Panc1 (cell line): ENCODE data around the gene CCDC77.

ENCODE experiments used
- POLR2AphosphoS5 ChIP-seq: IDR thresholded peaks from 2 replicates; pipeline ENCODE4 v1.6.1; 2012; ENCODE audit warnings: mild to moderate bottlenecking, low read depth, low read length, moderate library complexity
- REST ChIP-seq, 2 experiments: IDR thresholded peaks; 2 replicates each; pipeline ENCODE4 v1.6.1; 2011 to 2012; ENCODE audit warnings: low read depth in 2 of 2, control low read depth in 1 of 2, low read length in 1 of 2, mild to moderate bottlenecking in 1 of 2, moderate library complexity in 1 of 2; ENCODE audit not compliant: insufficient read depth in 1 of 2
- SIN3A ChIP-seq: IDR thresholded peaks from 2 replicates; pipeline ENCODE4 v1.6.1; 2012; ENCODE audit warnings: low read depth, mild to moderate bottlenecking, low read length, moderate library complexity, borderline replicate concordance; ENCODE audit not compliant: insufficient read depth
- TCF7L2 ChIP-seq: IDR thresholded peaks from 2 replicates; pipeline ENCODE4 v1.6.1; 2011; ENCODE audit warnings: mild to moderate bottlenecking, low read depth, low read length, inconsistent platforms
- TF ChIP-seq, protein P1 (sequence below): fragments of 450-650 bp; IDR thresholded peaks from 2 replicates; pipeline ENCODE4 v1.5.1; 2017; ENCODE audit warnings: mild to moderate bottlenecking

GRCh38 chr12:464484-465267 is 63.2 kb downstream of the CCDC77 start:
- TF ChIP-seq, protein P1, sequence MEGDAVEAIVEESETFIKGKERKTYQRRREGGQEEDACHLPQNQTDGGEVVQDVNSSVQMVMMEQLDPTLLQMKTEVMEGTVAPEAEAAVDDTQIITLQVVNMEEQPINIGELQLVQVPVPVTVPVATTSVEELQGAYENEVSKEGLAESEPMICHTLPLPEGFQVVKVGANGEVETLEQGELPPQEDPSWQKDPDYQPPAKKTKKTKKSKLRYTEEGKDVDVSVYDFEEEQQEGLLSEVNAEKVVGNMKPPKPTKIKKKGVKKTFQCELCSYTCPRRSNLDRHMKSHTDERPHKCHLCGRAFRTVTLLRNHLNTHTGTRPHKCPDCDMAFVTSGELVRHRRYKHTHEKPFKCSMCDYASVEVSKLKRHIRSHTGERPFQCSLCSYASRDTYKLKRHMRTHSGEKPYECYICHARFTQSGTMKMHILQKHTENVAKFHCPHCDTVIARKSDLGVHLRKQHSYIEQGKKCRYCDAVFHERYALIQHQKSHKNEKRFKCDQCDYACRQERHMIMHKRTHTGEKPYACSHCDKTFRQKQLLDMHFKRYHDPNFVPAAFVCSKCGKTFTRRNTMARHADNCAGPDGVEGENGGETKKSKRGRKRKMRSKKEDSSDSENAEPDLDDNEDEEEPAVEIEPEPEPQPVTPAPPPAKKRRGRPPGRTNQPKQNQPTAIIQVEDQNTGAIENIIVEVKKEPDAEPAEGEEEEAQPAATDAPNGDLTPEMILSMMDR = no peak
- TF ChIP-seq POLR2AphosphoS5 (no peak), REST (IDR thresholded peaks at IDR 0.05; ENCODE audit: insufficient read depth in 1 of 2, low read depth in 2 of 2, low read length in 1 of 2) (no peak), SIN3A (no peak), TCF7L2 (no peak)
